Stimulated activated CD4-positive, alpha-beta T cell treated with anti-CD3 and anti-CD28 coated beads, Interleukin-12 subunit alpha, Interleukin-12 subunit beta, amount 100 ng/mL, for 4 hours (primary cell): ENCODE data around the gene ZNF738.

Experiments used
- DNase-seq: peaks from one replicate; pipeline ENCODE4 v3.0.0-alpha.2; 2020

The ZNF738 gene

GRCh38 chr19:21423057-21424041 is 64.5 kb downstream of the ZNF738 start:
- DNase-seq: no peak
